NB4 (cell line): ENCODE measurements around the gene HRH2.

Source experiments
- DNase-seq: peaks from one replicate; pipeline ENCODE4 v3.0.0; 2010; ENCODE audit warnings: low read depth
- H3K4me3 ChIP-seq: one replicate; pipeline ENCODE4 v1.5.1; 2011; ENCODE audit warnings: mild to moderate bottlenecking, low read depth, low read length, moderate library complexity
- MYC ChIP-seq: IDR thresholded peaks from 2 replicates; pipeline ENCODE4 v1.6.1; 2011; ENCODE audit warnings: low read depth, low read length
- POLR2A ChIP-seq: IDR thresholded peaks from 2 replicates; pipeline ENCODE4 v1.6.1; 2011; ENCODE audit warnings: mild to moderate bottlenecking; ENCODE audit not compliant: insufficient read length; ENCODE audit errors: extremely low read depth
- TF ChIP-seq, protein P1 (sequence below): IDR thresholded peaks from 2 replicates; pipeline ENCODE4 v1.6.1; 2011; ENCODE audit warnings: low read depth, low read length
- TF ChIP-seq, protein P2 (sequence below): IDR thresholded peaks from one replicate; pipeline ENCODE4 v1.5.1; 2012; ENCODE audit warnings: low read depth, low read length

The HRH2 gene

DNA sequence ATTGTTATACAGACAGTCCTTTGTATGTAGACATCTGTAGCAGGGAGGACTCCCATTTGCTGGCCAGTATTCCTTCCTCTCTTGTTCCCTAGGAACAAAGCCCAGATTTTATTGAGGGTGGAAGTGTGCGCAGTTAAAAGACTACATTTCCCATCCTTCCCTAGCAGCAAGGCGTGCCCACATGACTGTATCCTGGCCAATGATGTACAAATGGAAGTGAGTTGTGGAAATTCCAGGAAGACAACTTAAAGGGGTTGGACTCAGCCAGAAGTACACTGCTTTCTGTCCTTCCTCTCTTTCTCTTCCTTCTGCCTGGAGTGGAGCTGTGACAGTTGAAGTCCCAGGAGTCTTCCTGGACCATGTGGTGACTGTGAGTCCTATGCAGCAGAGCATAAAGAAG lies 89.0 kb downstream of the HRH2 start:
- no peak overlapping the region for H3K4me3 ChIP-seq
- TF ChIP-seq, protein P1, sequence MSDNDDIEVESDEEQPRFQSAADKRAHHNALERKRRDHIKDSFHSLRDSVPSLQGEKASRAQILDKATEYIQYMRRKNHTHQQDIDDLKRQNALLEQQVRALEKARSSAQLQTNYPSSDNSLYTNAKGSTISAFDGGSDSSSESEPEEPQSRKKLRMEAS = no peak
- TF ChIP-seq MYC (no peak), POLR2A (no peak)
- TF ChIP-seq, protein P2, sequence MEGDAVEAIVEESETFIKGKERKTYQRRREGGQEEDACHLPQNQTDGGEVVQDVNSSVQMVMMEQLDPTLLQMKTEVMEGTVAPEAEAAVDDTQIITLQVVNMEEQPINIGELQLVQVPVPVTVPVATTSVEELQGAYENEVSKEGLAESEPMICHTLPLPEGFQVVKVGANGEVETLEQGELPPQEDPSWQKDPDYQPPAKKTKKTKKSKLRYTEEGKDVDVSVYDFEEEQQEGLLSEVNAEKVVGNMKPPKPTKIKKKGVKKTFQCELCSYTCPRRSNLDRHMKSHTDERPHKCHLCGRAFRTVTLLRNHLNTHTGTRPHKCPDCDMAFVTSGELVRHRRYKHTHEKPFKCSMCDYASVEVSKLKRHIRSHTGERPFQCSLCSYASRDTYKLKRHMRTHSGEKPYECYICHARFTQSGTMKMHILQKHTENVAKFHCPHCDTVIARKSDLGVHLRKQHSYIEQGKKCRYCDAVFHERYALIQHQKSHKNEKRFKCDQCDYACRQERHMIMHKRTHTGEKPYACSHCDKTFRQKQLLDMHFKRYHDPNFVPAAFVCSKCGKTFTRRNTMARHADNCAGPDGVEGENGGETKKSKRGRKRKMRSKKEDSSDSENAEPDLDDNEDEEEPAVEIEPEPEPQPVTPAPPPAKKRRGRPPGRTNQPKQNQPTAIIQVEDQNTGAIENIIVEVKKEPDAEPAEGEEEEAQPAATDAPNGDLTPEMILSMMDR = no peak
- DNase-seq = no peak

DNA sequence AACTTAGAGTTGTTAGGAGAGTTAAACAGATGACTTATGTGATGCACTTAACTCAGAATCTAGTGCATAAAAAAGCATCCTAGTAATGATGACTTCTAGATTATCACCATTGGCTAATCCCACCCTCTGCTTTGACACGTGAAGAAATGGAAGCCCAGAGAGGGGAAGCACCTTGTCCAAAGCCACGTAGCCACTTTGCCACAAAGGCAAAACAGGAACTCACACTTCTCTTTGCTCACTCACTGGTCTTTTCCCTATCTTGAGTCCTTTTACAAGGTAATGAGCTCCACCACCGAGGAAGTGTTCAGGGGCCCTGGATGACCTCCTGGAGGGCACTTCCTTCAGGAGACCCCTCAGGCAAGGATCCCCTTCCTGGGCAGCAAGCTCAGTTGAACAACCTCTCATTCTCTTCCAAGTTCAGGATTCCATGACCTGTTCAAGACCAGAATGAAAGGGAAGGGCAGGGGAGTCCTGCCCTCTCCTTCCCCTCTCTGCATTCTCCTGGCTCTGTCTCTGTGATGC lies 89.7 kb downstream of the HRH2 start:
- no peak for DNase-seq
- TF ChIP-seq, protein P2 = no peak
- TF ChIP-seq, protein P1 = no peak
- H3K4me3 ChIP-seq = no peak overlapping the region

DNA sequence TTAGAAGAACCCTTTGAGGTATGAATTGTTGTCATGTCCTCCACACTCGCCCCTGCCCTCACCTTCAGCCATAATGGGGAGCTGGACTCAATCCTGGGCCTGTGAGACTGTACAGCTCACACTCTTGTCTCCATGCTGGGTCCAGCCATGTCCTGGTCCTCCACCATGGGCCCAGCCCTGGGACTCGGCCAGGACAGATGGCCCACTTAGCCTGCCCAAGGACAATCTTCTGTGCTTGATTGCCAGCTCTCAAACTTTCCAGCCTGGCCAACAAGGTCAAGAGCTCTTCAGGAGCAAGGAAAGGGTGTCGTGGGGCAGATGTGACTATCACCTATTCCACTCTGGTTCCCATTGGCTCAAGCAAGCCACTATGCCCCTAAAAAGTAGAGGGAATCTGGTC lies 90.8 kb downstream of the HRH2 start:
- DNase-seq = no peak
- no peak overlapping the region for H3K4me3 ChIP-seq
- no peak for TF ChIP-seq MYC
- TF ChIP-seq POLR2A = no peak
- TF ChIP-seq, protein P2 = no peak
- TF ChIP-seq, protein P1 = no peak

DNA sequence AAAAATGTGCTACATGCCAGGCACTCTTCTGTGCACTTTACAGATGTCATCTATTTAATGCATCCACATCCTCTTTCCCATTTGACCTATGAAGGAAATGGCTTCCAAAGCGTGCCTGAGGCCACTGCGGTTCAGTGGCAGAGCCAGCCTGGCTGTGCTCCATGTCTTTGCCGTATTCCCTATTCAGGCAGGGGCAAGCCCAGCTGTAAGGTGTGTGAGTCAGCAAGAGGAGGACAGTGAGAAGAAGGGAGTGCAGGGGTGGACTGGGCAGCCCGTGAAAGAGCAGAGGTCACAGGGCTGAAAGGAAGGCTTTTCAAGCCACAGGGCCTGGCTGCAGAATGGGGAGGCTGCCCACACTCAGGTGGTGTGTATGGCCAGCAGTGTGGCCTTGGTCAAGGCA lies 91.7 kb downstream of the HRH2 start:
- TF ChIP-seq POLR2A (no peak), MYC (no peak)
- TF ChIP-seq, protein P1 = no peak
- TF ChIP-seq, protein P2 = no peak
- no peak overlapping the region for H3K4me3 ChIP-seq
- DNase-seq = no peak

DNA sequence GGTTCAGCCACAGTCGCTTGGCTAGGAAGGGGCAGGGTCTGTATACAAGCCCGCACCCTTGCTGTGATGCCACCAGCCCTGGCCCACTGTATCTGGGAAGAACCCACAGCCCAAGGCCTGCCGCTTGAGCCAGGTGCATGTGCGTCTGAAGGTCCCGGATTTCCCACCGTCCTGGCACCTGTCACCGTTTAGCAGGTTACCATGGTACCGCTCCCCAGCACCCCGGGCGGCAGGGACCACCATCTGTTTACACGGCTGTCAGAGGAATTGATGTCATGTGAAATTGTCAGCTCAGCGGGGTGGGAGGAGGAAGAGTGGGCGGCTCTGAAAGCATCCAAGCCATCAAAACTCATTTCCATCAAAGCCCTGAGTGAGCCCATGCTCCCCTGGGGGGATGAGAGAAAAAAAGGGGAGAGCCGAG lies 92.7 kb downstream of the HRH2 start:
- no peak for DNase-seq
- TF ChIP-seq POLR2A = no peak
- no peak for TF ChIP-seq MYC
- TF ChIP-seq, protein P2 = no peak
- TF ChIP-seq, protein P1 = no peak
- no peak overlapping the region for H3K4me3 ChIP-seq

DNA sequence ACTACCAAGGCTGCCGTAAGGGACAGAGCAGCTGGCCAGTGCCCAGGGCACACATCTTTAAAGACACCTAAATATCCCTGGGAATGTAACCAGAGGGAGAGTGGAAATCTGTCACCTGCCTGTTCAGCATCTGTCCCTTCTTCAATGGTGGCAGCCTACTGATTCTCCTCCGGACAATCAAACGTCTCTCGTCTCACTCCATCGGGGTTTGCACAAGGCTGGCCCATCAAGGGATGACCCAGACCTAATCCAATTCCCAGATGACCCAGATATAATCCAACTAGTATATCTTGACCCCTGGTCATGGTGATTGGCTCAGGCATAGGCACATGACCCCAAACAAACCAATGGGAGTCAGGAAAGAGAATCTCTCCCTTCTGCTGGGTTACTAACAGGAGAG lies 93.5 kb downstream of the HRH2 start:
- no peak for DNase-seq
- H3K4me3 ChIP-seq = no peak overlapping the region
- TF ChIP-seq, protein P1 = no peak
- TF ChIP-seq, protein P2 = no peak
- TF ChIP-seq MYC (no peak), POLR2A (no peak)
